Islet of Langerhans (tissue), 1 donor: ENCODE data around the gene CGREF1.
"Not testable (repeated sequence)": the region's sequence is repeated elsewhere in the genome, so short reads cannot be mapped to it uniquely, and the experiment has no call there.

Experiments
- FAIRE-seq: peaks from one replicate; lab custom pipeline; 2011; peaks lifted over from hg19 to GRCh38; lab: Jason Lieb, UNC

CGREF1 gene

GRCh38 chr2:27086724-27087593 is 32.0 kb downstream of the CGREF1 start, which contains the start of gene KHK:
Gene KHK (plus strand): TSS chr2:27086772. CDS start chr2:27087260, 488 bp downstream.
- no peak for FAIRE-seq

- FAIRE-seq: no peak
These were observed 32.7 kb downstream of the CGREF1 start for GRCh38 chr2:27086090-27086723.

GRCh38 chr2:27085673-27086089 is 33.2 kb downstream of the CGREF1 start:
- FAIRE-seq: no peak

- no peak for FAIRE-seq
These were observed 33.8 kb downstream of the CGREF1 start for GRCh38 chr2:27085062-27085672.

- FAIRE-seq: no peak
These were observed 34.4 kb downstream of the CGREF1 start for GRCh38 chr2:27084297-27085061.

- no peak for FAIRE-seq
These were observed 35.3 kb downstream of the CGREF1 start for GRCh38 chr2:27083410-27084296.

GRCh38 chr2:27082773-27083409 is 36.0 kb downstream of the CGREF1 start:
- no peak for FAIRE-seq

- FAIRE-seq: no peak
These were observed 36.8 kb downstream of the CGREF1 start for GRCh38 chr2:27081984-27082772.

GRCh38 chr2:27080603-27080936 is 38.4 kb downstream of the CGREF1 start:
- no peak for FAIRE-seq

- no peak for FAIRE-seq
These were observed 38.8 kb downstream of the CGREF1 start for GRCh38 chr2:27080140-27080469.

GRCh38 chr2:27079233-27080139 is 39.4 kb downstream of the CGREF1 start:
- FAIRE-seq: no peak

- FAIRE-seq: no peak
These were observed 40.4 kb downstream of the CGREF1 start, which contains the start of gene EMILIN1 for GRCh38 chr2:27078267-27079194. Gene EMILIN1 (plus strand): TSS chr2:27078615. CDS start chr2:27079066, 451 bp downstream.

- FAIRE-seq: no peak
These were observed 41.7 kb downstream of the CGREF1 start for GRCh38 chr2:27077231-27077630.

- FAIRE-seq: no peak
These were observed 42.6 kb downstream of the CGREF1 start for GRCh38 chr2:27076323-27076722.

- FAIRE-seq: not testable (repeated sequence)
These were observed 43.4 kb downstream of the CGREF1 start for GRCh38 chr2:27075566-27075871.

- no peak for FAIRE-seq
These were observed 44.0 kb downstream of the CGREF1 start for GRCh38 chr2:27074738-27075565.

GRCh38 chr2:27073782-27074181 is 45.1 kb downstream of the CGREF1 start:
- no peak for FAIRE-seq
